GM21526 (cell line): ENCODE measurements around the gene COL8A1.
"Not testable (repeated sequence)": the region's sequence is repeated elsewhere in the genome, so short reads cannot be mapped to it uniquely, and the experiment has no call there.

Source experiments
- ATAC-seq: cut with Tn5 transposase; IDR thresholded peaks from one replicate; pipeline ENCODE4 v1.9.1; 2021; ENCODE audit warnings: moderate library complexity; ENCODE audit not compliant: unreplicated experiment, low FRiP score

COL8A1 gene

DNA sequence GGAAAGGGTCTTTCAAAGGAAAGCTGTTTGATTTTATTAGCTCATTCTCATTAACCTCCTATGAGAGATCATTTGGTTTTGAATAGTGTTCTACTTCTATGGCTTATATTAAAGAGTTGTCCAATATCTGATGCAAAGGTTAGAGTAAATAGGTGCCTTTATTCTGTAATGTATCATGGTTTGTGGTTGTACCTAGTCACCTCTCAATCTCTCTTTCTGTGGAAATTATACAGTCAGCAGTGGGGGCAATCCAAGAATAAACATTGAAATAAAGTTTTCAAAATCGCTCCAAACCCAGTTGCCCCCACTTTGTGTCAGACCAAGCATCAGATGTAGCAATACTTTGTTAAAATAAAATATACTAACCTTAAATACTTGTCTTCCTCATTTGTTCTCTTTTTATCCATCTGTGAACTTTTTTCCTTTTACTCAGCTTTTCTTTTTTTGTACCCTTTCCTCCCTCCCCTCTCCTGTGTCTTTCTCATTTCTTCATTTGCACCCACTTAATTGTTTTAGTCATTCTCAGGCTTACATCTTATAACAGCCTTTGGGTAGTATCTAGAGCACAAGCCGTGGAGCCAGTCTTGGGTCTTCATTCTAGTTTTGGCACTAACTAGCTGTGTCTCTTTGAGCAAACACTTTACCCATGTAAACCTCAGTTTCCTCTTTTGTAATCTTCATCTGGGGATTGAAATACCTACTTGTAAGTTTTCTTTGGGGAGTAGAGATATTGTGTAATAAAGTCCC is 196.0 kb downstream of the COL8A1 start:
- no peak for ATAC-seq

- no peak for ATAC-seq
Observed at GRCh38 chr3:99836681-99837080, 198.3 kb downstream of the COL8A1 start.

DNA sequence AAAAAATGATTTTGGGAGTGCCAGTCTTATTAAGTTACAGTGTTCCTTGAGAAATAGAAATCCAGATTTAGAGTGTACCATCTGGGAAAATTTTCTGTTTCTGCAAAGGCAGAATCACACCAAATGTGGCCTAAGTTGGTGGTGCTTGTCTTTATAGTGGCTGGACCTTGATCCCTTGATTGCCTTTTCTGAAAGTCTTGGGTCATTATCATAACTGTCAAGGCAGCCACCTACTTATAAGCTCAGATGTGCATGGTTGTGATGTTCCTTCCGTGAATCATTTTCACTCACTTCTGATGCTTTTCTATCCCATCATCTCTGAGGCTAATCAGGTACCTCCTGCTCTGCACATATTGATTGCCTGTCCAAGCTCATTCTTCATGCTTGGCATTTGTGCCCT is 199.3 kb downstream of the COL8A1 start:
- no peak for ATAC-seq

DNA sequence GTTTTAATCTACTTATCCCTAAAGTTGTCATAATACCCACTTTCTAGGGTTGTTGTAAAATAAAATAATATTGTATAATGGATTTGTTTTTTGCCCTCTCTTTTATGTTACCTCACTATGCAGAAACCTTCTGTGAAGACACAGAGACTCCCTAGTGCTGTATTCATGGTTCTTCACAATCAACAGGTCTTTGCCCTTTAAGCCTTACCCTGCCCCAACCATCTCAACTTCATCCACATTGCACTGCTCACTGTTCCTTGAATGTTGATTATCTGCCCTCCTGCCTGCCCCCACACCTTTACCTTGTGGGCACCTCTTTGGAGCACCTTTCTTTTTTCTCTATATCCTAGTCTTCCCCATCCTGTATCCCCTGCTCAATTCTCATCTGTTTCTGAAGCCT is 200.4 kb downstream of the COL8A1 start:
- no peak for ATAC-seq

DNA sequence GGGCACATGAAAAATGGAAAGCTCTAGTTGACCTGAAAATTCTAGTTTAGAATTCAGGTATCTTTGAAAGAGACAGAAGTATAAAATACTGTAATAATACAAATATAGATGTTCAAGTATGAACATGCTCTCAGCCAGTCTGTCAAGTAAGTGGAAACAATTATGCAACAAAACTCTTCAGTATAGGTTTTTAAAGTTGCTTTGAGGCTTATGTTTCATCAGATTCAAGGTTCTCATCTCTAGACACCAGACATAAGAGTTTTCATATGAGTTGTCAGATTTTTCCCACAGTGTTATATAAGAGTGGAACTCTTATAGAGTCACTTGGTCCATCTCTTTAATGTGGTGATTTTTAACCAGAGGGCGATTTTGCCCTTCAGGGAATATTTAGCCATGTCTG is 201.2 kb downstream of the COL8A1 start:
- ATAC-seq = no peak

GRCh38 chr3:99841949-99842348 is 203.6 kb downstream of the COL8A1 start:
- ATAC-seq = not testable (repeated sequence)

DNA sequence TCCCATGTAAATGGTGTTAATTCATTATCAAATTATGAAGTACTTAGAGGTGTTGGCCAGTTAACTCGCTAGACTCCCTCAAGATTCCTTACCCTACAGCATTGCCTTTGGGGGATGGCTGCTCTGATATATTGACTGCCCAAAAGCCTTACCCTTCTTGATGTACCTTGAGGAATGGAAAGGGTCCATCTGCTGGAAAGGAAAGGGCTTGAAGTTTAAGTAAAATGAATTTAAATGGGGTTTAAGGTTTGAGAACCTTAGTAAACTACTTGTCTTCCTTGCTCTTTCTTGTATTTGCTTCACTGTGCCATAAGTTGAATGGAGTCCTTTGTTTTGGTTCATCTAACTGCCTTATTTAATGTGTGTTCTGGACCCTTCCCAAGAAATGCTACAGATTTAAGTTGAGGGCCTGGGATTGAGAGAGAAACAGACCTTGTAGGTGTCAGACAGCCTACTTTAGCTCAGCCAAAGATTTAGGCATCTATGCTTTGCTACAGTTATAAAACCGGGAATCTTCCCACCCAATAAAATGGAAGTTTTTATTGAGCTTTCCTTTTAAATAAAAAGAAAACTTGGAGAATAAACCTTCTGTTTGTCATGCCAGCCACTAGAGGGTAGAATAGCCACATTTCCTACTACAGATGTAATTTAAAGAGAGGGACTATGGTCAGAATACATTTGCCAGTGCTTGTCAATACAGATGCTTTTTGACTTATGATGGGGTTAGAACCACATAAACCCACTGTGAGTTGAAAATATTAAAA is 204.6 kb downstream of the COL8A1 start:
- ATAC-seq = no peak

- no peak for ATAC-seq
Observed at GRCh38 chr3:99843590-99844258, 205.3 kb downstream of the COL8A1 start.

GRCh38 chr3:99845331-99845730 is 206.9 kb downstream of the COL8A1 start:
- no peak for ATAC-seq

DNA sequence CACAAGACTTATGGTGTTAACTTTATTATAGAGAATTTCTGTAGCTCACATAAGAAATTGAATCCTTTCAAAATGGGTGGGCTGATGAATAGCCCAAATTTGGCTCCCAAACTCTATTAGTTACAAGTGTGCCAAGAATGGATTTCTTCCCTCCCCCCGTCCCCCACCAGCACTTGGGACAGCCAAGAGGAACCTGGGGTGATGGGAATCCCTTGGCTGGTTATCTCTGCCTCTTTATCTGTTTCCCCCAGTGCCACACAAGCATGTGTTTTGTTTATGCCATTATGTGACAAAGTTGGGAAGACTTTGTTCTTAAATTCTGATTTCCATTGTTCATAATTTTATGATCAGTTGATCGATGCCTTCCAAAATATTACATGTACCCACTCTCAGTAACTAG is 207.6 kb downstream of the COL8A1 start:
- ATAC-seq = no peak

DNA sequence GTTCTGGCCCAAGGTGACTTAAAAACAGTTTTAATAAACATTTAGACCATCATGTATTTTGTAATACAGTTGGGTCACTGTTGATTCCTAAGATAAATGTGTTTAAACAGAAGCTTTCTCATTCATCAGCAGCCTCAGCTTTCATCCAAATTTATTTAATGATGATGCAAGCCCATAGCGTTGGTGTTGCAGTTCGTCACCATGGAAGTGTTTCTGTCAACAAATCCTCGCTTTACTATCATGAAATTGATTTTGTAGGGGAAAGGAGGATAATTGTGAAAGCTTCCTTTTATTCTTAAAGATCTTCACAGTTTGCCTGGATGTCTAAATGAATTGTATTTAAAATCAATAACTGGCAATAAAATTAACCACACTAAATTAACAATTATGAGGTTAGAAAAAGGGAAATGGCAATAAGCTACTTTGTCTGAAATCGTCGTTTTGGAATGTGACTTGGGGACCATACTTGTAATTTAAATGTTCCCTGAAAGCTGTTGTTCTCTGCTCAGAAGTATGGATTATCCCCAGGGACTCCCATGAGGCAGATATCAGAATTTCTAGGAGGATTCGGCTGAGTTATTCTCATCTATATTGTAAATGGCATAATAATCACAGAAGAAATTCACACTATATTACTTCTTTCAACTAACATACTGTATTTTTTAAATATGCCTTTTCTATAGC is 208.2 kb downstream of the COL8A1 start:
- no peak for ATAC-seq

DNA sequence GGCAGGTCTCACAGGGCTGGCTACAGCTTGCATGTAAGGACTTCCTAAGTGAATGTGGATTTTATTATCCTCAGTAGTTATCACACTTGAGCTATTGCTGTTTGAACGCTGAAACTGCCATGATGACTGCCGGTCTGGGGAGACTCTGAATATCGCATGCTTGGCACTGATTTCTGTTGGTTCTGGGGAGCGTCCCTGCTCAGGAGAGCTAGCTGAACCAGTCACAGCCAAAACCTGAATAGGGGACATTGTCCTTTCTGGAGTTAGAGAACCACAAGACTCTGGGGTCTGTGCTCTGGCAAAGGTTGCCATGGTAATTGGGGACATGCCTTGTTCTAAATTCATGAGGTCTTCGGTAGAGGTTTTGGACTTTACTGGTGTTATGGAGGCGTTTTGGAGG is 210.0 kb downstream of the COL8A1 start:
- ATAC-seq = no peak
